DMS53 treated with DMSO at 0.1 percent for 48 hours (cell line): ENCODE data around the gene ABI3.
"Not testable (repeated sequence)": the region's sequence is repeated elsewhere in the genome, so short reads cannot be mapped to it uniquely, and the experiment has no call there.

Experiments
- DNase-seq: peaks from one replicate; lab custom pipeline; 2025; ENCODE audit not compliant: unreplicated experiment; lab: John Stamatoyannopoulos, UW

Gene ABI3

DNA sequence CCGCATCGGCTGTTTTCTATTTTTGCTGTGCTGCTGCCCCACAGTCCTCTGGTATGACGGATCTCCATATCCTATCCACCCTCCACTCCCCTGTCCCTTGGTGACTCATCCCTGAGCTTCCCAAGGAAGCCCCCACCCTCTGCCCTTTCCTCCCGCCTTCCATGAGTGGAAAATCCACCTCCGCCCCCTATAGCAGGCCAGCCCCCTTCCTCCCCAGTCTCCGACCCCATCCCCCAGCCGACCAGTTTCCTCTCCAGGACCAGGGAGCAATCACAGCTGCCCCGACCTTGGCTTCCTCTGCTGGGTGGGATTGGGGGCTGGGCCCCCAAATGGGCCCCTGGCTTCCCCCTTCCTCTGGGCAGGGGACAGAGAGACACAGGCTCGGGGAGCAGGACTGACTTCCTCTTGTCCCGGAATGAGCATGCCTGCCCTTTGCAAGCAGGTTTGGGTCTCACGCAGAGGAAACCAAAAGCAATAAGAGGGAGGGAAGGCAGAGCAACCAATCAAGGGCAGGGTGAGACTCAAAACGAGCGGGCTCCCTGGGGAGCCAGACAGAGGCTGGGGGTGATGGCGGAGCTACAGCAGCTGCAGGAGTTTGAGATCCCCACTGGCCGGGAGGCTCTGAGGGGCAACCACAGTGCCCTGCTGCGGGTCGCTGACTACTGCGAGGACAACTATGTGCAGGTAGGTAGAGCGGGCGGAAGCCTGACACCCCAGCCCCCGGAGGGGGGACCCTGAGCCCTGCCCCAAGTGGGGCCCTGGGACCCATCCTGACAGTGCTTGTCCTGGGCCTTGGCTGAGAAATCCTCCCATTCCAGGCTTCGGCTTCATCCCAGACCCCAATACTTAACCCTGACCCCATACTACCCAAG lies at the start of gene ABI3, which contains the start of gene GNGT2:
Gene ABI3 (plus strand): TSS at position 550 of the 872 bp plus-strand sequence. CDS start 18 bp downstream, at position 568.
Gene GNGT2 (minus strand): TSS at position 417 of the 872 bp plus-strand sequence. CDS start 3,152 bp downstream, outside the sequence.
- no peak for DNase-seq

DNA sequence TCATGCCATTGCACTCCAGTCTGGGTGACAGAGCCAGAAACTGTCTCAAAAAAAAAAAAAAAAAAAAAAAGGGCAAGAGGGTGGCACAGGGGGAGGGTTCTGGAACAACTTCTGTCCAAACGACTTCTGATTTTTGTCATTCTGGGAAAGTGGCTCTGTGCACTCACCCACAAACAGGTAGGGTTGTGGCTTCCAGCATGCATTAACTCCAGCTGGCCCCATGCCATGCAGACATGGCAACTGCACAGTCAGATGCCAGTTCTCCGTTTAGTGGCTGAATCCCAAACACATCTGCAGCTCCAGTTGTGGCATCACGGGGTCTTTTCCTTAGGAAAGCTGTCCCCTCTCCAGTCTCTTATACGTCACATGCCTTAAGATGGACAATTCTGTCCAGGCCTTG lies 47.6 kb upstream of the ABI3 start:
- DNase-seq = no peak

DNA sequence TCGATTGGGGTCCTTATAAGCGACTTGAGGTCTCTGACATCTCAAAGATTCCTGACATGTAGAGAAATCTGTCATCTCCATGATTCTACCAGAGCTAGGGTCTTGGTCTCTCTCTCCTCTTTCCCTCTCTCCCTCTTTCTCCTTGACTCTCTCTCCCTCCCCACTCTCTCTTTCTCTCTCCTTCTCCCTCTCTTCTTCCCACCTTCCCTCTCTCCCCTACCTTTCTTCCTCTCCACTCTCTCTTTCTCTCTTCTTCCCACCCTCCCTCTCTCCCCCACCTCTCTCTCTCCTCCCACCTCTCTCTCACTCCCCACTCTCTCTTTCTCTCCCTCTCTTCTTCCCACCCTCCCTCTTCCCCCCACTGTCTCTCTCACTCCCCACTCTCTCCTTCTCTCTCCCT lies 45.4 kb upstream of the ABI3 start:
- no peak for DNase-seq

- DNase-seq = no peak
Observed at GRCh38 chr17:49168706-49169105, 41.8 kb upstream of the ABI3 start.

DNA sequence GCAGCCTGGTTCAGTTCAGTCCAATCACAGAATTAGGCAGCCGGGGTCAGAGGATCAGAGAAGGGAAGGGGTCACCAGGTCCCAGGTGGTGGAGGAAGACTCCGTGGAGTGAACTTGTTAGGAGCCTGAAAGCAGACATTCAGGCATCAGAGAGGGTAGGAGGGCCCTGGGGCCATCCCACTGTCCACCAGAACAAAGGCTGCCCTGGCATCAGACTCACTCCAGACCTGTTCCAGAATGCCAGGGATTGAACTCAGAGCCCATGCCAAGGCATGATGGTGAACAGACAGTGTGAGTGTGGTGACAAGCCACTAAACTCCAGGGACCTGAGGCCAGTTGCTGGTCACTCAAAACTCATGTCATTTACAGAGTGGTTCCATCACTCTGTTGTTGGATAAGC lies 40.3 kb upstream of the ABI3 start:
- no peak for DNase-seq

GRCh38 chr17:49170711-49171110 lies 39.8 kb upstream of the ABI3 start:
- not testable (repeated sequence) for DNase-seq

- DNase-seq = not testable (repeated sequence)
Observed at GRCh38 chr17:49175978-49176377, 34.5 kb upstream of the ABI3 start.

- peak; percentile 39 for DNase-seq
Observed at GRCh38 chr17:49180303-49180702, 30.2 kb upstream of the ABI3 start.

DNA sequence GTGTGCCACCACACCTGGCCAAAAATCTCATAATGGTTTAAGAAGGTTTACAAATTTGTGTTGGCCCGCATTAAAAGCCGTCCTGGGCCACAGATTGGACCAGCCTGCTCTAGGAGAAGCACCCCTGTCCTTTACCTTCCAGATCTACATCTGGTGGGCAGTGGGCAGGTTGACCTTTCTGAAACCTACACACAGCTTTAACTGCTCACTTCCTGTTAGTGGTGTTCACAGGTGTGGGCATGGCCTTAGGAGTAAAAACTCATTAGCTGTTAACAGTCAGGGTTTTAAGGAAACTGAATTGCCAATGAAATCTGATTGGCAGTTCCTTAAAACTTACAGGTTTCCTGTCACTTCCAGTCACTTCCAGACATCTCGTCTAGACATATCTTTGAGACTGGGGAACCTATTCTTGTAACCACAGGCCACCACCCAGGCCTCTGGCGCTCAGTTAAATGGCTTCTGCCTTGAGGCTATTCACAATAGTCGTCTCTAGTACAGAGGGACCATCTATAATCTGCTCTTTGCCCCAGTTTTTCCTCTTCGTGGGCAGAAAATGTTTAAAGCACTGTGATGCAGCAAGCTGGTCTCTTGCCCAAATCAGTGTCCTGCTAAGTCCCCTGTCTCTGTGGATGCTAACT lies 29.4 kb upstream of the ABI3 start:
- DNase-seq = no peak

- DNase-seq = no peak
Observed at GRCh38 chr17:49183341-49183740, 27.2 kb upstream of the ABI3 start.

- DNase-seq = no peak
Observed at GRCh38 chr17:49183801-49184200, 26.7 kb upstream of the ABI3 start.

- DNase-seq = not testable (repeated sequence)
Observed at GRCh38 chr17:49184522-49184921, 26.0 kb upstream of the ABI3 start.

GRCh38 chr17:49185381-49185780 lies 25.1 kb upstream of the ABI3 start:
- not testable (repeated sequence) for DNase-seq

DNA sequence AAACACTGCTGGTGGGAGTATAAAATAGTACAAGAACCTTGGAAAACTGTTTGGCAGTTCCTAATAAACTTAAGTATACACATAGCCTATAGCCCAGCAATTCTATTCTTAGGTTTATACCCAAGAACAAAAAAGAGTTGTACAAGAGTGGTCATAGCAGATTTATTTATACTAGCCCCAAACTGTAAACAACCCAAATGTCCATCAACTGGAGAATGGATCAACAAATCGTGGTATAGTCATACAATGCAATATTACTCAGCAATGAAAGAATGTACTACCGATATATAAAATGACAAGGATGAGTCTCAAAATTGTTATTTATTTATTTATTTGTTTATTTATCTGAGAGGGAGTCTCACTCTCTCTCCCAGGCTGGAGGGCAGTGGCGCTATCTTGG lies 23.2 kb upstream of the ABI3 start:
- no peak for DNase-seq

- no peak for DNase-seq
Observed at GRCh38 chr17:49190932-49191331, 19.6 kb upstream of the ABI3 start.

- no peak for DNase-seq
Observed at GRCh38 chr17:49191409-49191916, 19.0 kb upstream of the ABI3 start.

DNA sequence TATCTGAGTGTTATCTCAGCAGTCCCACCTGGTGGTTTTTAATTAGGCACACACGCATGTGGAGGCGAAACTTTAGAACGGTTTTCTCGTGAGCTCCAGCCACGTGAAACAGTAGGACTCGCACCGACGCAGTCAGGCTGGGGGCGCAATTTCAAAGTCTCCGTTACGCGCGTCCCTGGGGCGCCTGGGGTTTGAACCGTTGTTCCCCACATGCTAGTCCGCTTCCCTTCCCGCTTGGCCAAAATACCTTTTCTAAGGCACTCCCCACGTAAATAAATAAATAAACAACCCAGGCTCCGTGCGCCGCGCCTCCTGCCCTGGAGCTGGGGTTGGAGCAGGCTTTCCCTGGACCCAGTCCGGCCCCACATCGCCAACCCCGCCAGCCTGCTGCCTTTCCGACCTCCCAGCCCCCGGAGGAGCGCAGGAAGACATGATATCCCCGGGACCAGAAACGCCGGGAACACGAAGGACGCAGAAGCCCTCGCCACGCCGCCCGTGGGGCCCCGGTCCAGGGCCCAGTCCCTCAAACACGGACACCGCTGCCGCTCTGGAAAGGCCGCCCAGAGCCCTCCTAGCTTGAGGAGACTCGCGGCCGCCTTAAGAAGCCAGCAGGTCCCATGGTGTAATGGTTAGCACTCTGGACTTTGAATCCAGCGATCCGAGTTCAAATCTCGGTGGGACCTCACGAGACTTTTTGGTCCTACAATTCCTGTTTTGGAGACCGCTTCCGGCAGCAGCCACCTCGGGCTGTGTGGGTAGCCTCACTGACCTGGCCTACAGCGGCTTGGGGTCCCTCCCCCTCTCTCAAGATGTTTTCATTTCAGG lies 18.4 kb upstream of the ABI3 start:
- peak; percentile 88 for DNase-seq

DNA sequence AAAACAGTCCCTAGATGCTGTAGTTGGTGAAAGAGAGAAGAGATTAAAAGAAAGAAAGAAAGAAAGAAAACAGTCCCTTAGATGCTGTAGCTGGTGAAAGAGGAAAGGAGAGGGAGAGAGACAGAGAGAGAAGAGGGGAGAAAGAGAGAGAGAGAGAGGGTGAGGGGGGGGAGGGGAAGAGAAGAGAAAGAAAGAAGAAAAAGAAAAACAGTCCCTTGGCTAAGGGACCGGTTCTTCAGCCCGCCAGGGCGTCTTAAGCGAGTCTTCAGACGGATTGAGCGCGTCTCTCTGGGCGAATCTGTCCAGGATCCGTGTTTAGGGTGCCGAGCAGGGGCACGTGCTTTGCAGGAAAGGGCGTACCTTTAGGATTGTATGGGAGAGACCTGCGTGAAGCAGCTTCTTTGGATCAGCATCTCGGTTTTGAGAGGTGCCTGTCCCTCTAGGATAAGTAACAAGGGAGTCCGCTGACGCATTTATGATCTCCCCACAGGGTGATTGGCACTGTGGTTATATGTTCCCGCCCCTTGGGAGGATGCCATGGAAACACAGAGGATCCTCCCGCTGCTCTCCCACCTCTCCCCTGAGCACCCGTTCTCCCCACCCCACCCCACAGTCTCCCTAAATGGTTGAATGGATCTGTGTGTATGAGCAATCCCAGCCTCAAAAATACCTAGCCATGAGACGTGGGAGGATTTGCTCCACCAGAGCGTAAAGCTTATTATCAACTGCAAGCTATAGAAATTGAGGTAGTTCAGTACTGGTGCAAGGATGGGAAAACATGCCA lies 16.8 kb upstream of the ABI3 start:
- DNase-seq = no peak

DNA sequence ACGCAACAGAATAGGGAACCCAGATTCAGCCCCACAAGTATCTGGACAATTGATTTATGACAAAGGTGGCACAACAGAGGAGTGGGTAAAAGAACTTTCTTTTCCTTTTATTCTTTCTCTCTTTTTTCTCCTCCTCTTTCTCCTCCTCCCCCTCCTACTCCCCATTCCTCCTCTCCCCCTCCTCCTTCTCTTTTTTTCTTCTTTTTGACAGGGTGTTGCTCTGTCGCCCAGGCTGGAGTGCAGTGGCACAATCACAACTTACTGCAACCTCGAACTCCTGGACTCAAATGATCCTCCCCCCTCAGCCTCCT lies 16.3 kb upstream of the ABI3 start:
- DNase-seq = no peak

GRCh38 chr17:49195751-49196150 lies 14.8 kb upstream of the ABI3 start:
- no peak for DNase-seq

- no peak for DNase-seq
Observed at GRCh38 chr17:49196520-49196919, 14.0 kb upstream of the ABI3 start.
